ENCODE measurements around the gene DNAH8. TPM values are rescaled to one million over a fixed set of nuclear protein-coding genes. Genes with fewer than 3 reads are reported as not detected.

Gene DNAH8
- total and polyA plus RNA-seq, 11 donors, result 0.02 to 0.50 (median 0.02) TPM; not detected in 8

GRCh38 chr6:38833320-38833719, 118.2 kb downstream of the DNAH8 start:
- no peak for TF ChIP-seq CTCF (IDR thresholded peaks at IDR 0.05)
- no peak for TF ChIP-seq POLR2A (IDR thresholded peaks at IDR 0.05)
- intact Hi-C loops (cut with DNase I), result no loop called here
- H3K27ac ChIP-seq, result no peak overlapping the region
- ATAC-seq, result no peak
- H3K27me3 ChIP-seq, result no peaks in the 10 kb centered on the region
- H3K4me1 ChIP-seq, result no peaks in the 10 kb centered on the region
- no peaks in the 10 kb centered on the region for H3K36me3 ChIP-seq
- H3K4me3 ChIP-seq, result no peak overlapping the region
- 89 to 100% (median 95%) methylated on average over 1 of the region's 1 CpG for WGBS, 4 donors
- H3K9me3 ChIP-seq, result peaks cover 0 to 10% (median 0%) of the 10 kb centered on the region in 12 donors
- no peak for DNase-seq

- no peak for ATAC-seq
- intact Hi-C loops (cut with DNase I), result no loop called here
These were observed 121.5 kb downstream of the DNAH8 start for GRCh38 chr6:38836585-38836984.

GRCh38 chr6:38837101-38837500, 122.0 kb downstream of the DNAH8 start:
- Histone ChIP-seq H3K27ac (no peak overlapping the region), H3K4me1 (no peaks in the 10 kb centered on the region), H3K36me3 (no peaks in the 10 kb centered on the region), H3K9me3 (no peaks in the 10 kb centered on the region), H3K27me3 (peaks cover 0 to 2% (median 0%) of the 10 kb centered on the region in 9 donors), H3K4me3 (no peak overlapping the region)
- DNase-seq (no peak), ATAC-seq (no peak)
- intact Hi-C loops (cut with DNase I), result no loop called here
- 59 to 77% (median 64%) methylated on average over 3 of the region's 3 CpGs for WGBS, 4 donors
- TF ChIP-seq POLR2A (IDR thresholded peaks at IDR 0.05) (no peak), CTCF (IDR thresholded peaks at IDR 0.05) (no peak)

More at GRCh38 chr6:38836585-38836984, 121.5 kb downstream of the DNAH8 start:
- no peak for DNase-seq
- no peaks in the 10 kb centered on the region for H3K9me3 ChIP-seq
- H3K4me3 ChIP-seq, result no peak overlapping the region
- no peak overlapping the region for H3K27ac ChIP-seq
- WGBS, 4 donors, result 44 to 68% (median 60%) methylated on average over 1 of the region's 1 CpG
- no peaks in the 10 kb centered on the region for H3K27me3 ChIP-seq
- TF ChIP-seq CTCF (IDR thresholded peaks at IDR 0.05) (no peak), POLR2A (IDR thresholded peaks at IDR 0.05) (no peak)
- no peaks in the 10 kb centered on the region for H3K4me1 ChIP-seq
- no peaks in the 10 kb centered on the region for H3K36me3 ChIP-seq

- ATAC-seq (no peak), DNase-seq (no peak)
- Histone ChIP-seq H3K4me3 (no peak overlapping the region), H3K27ac (no peak overlapping the region), H3K4me1 (no peaks in the 10 kb centered on the region), H3K27me3 (peaks cover 0 to 3% (median 0%) of the 10 kb centered on the region in 9 donors), H3K36me3 (no peaks in the 10 kb centered on the region), H3K9me3 (no peaks in the 10 kb centered on the region)
- WGBS, 4 donors, result 74 to 89% (median 83%) methylated on average over 3 of the region's 3 CpGs
- TF ChIP-seq POLR2A (IDR thresholded peaks at IDR 0.05), result no peak
- no peak for TF ChIP-seq CTCF (IDR thresholded peaks at IDR 0.05)
- intact Hi-C loops (cut with DNase I), result no loop called here
These were observed 128.7 kb downstream of the DNAH8 start for GRCh38 chr6:38843798-38844197.
